IMR-90 (cell line): Measurements from ENCODE around the gene AGAP1. TPM values are rescaled to one million over a fixed set of nuclear protein-coding genes. Genes with fewer than 3 reads are reported as not detected.

Experiments used
- ATAC-seq: fragments of 200-7000 bp; cut with Tn5 transposase; 2 replicates; pipeline ENCODE4 v1.9.1; 2020; ENCODE audit warnings: low read depth, mild to moderate bottlenecking, moderate library complexity
- BruUV-seq: library from RNA; stranded (reverse); fragments of 400-500 nt; replicated peaks from 2 replicates; lab custom pipeline; 2021; lab: Mats Ljungman, UMichigan
- CTCF ChIA-PET: fragments of 300-600 bp; formaldehyde crosslinking; extraction: SDS; loops from one replicate; lab custom pipeline; 2021; ENCODE audit warnings: antibody characterized with exemption; lab: Yijun Ruan, JAX
- POLR2A ChIA-PET: fragments of 300-600 bp; sonication (Branson Sonifier 250); formaldehyde crosslinking; loops from one replicate; lab custom pipeline; 2022; ENCODE audit warnings: antibody characterized with exemption; ENCODE audit not compliant: unreplicated experiment; lab: Charles Lee
- DNase-seq: peaks from one replicate; pipeline ENCODE4 v3.0.0; 2013
- H2AFZ ChIP-seq: replicated peaks from 2 replicates; pipeline ENCODE3; 2013; ENCODE audit warnings: low read length, mild to moderate bottlenecking; ENCODE audit not compliant: poor library complexity
- H2AK5ac ChIP-seq: 2 replicates; pipeline ENCODE4 v1.6.1; 2013; ENCODE audit warnings: low read depth, low read length, inconsistent platforms
- H2AK9ac ChIP-seq: replicated peaks from 2 replicates; pipeline ENCODE3; 2013; ENCODE audit warnings: mild to moderate bottlenecking, low read depth, low read length, moderate library complexity; ENCODE audit not compliant: poor library complexity
- H2BK120ac ChIP-seq: 2 replicates; pipeline ENCODE4 v1.6.1; 2013; ENCODE audit warnings: low read depth, low read length, inconsistent platforms
- H2BK15ac ChIP-seq: 3 replicates; pipeline ENCODE4 v1.6.1; 2013; ENCODE audit warnings: low read depth, low read length, inconsistent platforms
- H2BK20ac ChIP-seq: 2 replicates; pipeline ENCODE4 v1.6.1; 2013; ENCODE audit warnings: low read depth, mild to moderate bottlenecking, inconsistent platforms, low read length, moderate library complexity
- H2BK5ac ChIP-seq: 2 replicates; pipeline ENCODE4 v1.6.1; 2013; ENCODE audit warnings: mild to moderate bottlenecking, low read depth, low read length, inconsistent platforms; ENCODE audit not compliant: poor library complexity, severe bottlenecking
- H3K14ac ChIP-seq: replicated peaks from 2 replicates; pipeline ENCODE4 v1.6.1; 2013; ENCODE audit warnings: low read depth, low read length, inconsistent platforms
- H3K18ac ChIP-seq: 2 replicates; pipeline ENCODE4 v1.6.1; 2013; ENCODE audit warnings: low read depth, low read length, control low read depth
- H3K23ac ChIP-seq: 2 replicates; pipeline ENCODE4 v1.6.1; 2013; ENCODE audit warnings: low read depth, low read length, inconsistent platforms
- H3K27ac ChIP-seq: 2 replicates; pipeline ENCODE4 v1.5.1; 2013; ENCODE audit warnings: mild to moderate bottlenecking, control low read depth, low read length; ENCODE audit not compliant: insufficient read depth
- H3K27me3 ChIP-seq: 2 replicates; pipeline ENCODE4 v1.6.1; 2013; ENCODE audit warnings: low read length; ENCODE audit not compliant: control insufficient read depth, insufficient read depth
- H3K36me3 ChIP-seq: 2 replicates; pipeline ENCODE4 v1.6.1; 2013; ENCODE audit warnings: low read length, mixed read lengths; ENCODE audit not compliant: control insufficient read depth, insufficient read depth
- H3K4ac ChIP-seq: 2 replicates; pipeline ENCODE4 v1.6.1; 2013; ENCODE audit warnings: low read depth, low read length, inconsistent platforms
- H3K4me1 ChIP-seq: 2 replicates; pipeline ENCODE4 v1.6.1; 2013; ENCODE audit warnings: low read length, mixed read lengths; ENCODE audit not compliant: control insufficient read depth, insufficient read depth
- H3K4me2 ChIP-seq: 2 replicates; pipeline ENCODE4 v1.6.1; 2013; ENCODE audit warnings: low read depth, mild to moderate bottlenecking, control low read depth, low read length, moderate library complexity
- H3K4me3 ChIP-seq: 2 replicates; pipeline ENCODE4 v1.5.1; 2013; ENCODE audit warnings: low read depth, mild to moderate bottlenecking, control low read depth, low read length, moderate library complexity; ENCODE audit not compliant: insufficient read depth
- H3K56ac ChIP-seq: 2 replicates; pipeline ENCODE4 v1.6.1; 2013; ENCODE audit warnings: low read length, inconsistent platforms; ENCODE audit not compliant: insufficient read depth; ENCODE audit errors: extremely low read depth
- H3K79me1 ChIP-seq, 2 experiments: 2 replicates each; pipeline ENCODE4 v1.6.1; 2013; ENCODE audit warnings: low read length in 2 of 2, inconsistent platforms in 1 of 2, low read depth in 1 of 2
- H3K9ac ChIP-seq: 2 replicates; pipeline ENCODE4 v1.6.1; 2013; ENCODE audit warnings: low read depth, low read length, control low read depth
- H3K9me1 ChIP-seq: 2 replicates; pipeline ENCODE4 v1.6.1; 2013; ENCODE audit warnings: low read length, inconsistent platforms; ENCODE audit not compliant: insufficient read depth
- H3K9me3 ChIP-seq: 2 replicates; pipeline ENCODE4 v1.6.1; 2013; ENCODE audit warnings: low read length; ENCODE audit not compliant: control insufficient read depth, insufficient read depth
- H4K20me1 ChIP-seq: 2 replicates; pipeline ENCODE4 v1.6.1; 2013; ENCODE audit warnings: low read length, inconsistent platforms; ENCODE audit not compliant: insufficient read depth
- H4K5ac ChIP-seq: 2 replicates; pipeline ENCODE4 v1.6.1; 2013; ENCODE audit warnings: mild to moderate bottlenecking, low read depth, low read length, control low read depth
- H4K8ac ChIP-seq, 2 experiments: 2 replicates each; pipeline ENCODE4 v1.6.1; 2013; ENCODE audit warnings: low read depth in 2 of 2, low read length in 2 of 2, control low read depth in 1 of 2, inconsistent platforms in 1 of 2
- H4K91ac ChIP-seq: 2 replicates; pipeline ENCODE4 v1.6.1; 2013; ENCODE audit warnings: low read depth, low read length, inconsistent platforms; ENCODE audit not compliant: insufficient read depth
- CEBPB ChIP-seq: IDR thresholded peaks from 2 replicates; pipeline ENCODE4 v1.6.1; 2012; ENCODE audit warnings: low read depth, low read length, improper control_type of control experiment
- WGBS, 2 experiments: methylation state at CpG; one replicate each; pipeline versions ENCODE4 v1.1.5 to v1.1.7; 2013; ENCODE audit warnings: missing lambda C conversion rate in 2 of 2; ENCODE audit not compliant: insufficient read length in 1 of 2; ENCODE audit errors: extremely low coverage in 2 of 2; 5-methylcytosine and 5-hydroxymethylcytosine counted together
- dilution Hi-C: fragments of 300-500 bp; cut with HindIII; formaldehyde crosslinking; loops from one replicate; pipeline ENCODE4 v1.14.3; 2018; ENCODE audit warnings: low sequenced_read_pairs; ENCODE audit not compliant: unreplicated experiment
- in situ Hi-C: fragments of 300-500 bp; cut with MboI; formaldehyde crosslinking; loops from 3 replicates; pipeline ENCODE4 v1.14.3; 2019; ENCODE audit warnings: low sequenced_read_pairs, inconsistent platforms, mixed read lengths
- intact Hi-C: fragments of 100-400 bp; cut with micrococcal nuclease; formaldehyde crosslinking; loops from 2 replicates; pipeline ENCODE4 v1.10.0; 2022
- polyA plus RNA-seq, 3 experiments: library from polyadenylated mRNA; depleted of rRNA; stranded (reverse); fragments of >200 nt; gene quantifications; 2 replicates each; pipeline ENCODE4 v1.2.3, GENCODE V29; 2012; ENCODE audit warnings: low replicate concordance in 1 of 3
- total RNA-seq: library from RNA; depleted of rRNA; stranded (reverse); fragments of >200 nt; gene quantifications from 2 replicates; pipeline ENCODE4 v1.2.3, GENCODE V29; 2012
- TF ChIP-seq, protein P1 (sequence below): fragments of 150-350 bp; IDR thresholded peaks from 2 replicates; pipeline ENCODE4 v1.6.1; 2017; ENCODE audit warnings: mild to moderate bottlenecking, antibody characterized with exemption, low read length, low read depth

AGAP1 gene
- total and polyA plus RNA-seq, 2 of the 4 experiments (the other 2 are of a cell fraction) = 15.1 to 16.4 TPM

DNA sequence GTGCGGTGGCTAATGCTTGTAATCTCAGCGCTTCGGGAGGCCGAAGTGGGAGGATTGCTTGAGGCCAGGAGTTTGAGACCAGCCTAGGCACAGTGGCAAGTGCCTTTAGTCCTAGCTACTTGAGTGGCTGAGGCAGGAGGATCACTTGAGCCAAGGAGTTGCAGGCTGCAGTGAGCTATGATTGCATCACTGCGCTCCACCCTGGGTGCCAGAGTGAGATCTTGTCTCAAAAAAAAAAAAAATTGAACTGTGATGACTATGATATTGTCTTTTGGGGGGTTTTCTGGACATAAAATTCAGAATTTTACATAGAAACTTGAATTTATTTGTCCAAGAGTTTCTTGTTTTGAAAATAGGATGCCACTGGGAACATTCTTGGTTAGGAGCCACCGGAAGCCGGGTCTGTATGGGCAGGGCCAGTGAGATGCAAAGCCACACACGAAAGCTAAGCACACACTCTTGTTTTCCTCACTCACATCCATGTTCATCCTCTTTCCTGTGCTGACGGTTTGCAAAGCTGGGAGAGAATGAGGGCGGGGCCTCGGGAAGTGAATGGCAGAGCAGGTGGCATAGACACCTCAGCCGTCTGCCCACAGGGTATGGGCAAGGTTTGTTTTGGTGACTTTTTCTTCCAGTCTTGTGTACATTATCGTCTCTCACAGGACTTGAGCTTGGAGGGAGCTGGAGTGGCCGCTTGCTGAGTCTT lies 12.6 kb downstream of the AGAP1 start:
- POLR2A ChIA-PET = interaction anchor here (0.6 kb wide), 2 partner anchors 21 to 873 kb away, joined by 3 to 13 read pairs; no protein-coding TSS in a partner anchor
- Histone ChIP-seq H2AK9ac (no peak overlapping the region), H3K9me3 (no peaks in the 10 kb centered on the region), H3K18ac (no peak overlapping the region), H3K4ac (no peak overlapping the region), H3K56ac (no peak overlapping the region), H4K8ac (no peak overlapping the region), H3K79me1 (peaks cover 19 to 81% of the 10 kb centered on the region in 2 experiments; a peak in 3 of 4 replicates), H3K9ac (no peak overlapping the region), H3K27me3 (no peaks in the 10 kb centered on the region), H4K5ac (no peak overlapping the region), H3K14ac (no peak overlapping the region), H2BK15ac (no peak overlapping the region), H2BK20ac (no peak overlapping the region), H3K4me3 (no peak overlapping the region), H3K4me1 (peaks cover 19% of the 10 kb centered on the region), H3K9me1 (peaks cover 8% of the 10 kb centered on the region; the same call in 1 of the 2 replicates), H2AFZ (no peak overlapping the region), H2BK120ac (no peak overlapping the region), H3K36me3 (no peaks in the 10 kb centered on the region), H3K27ac (no peak overlapping the region), H3K4me2 (no peak overlapping the region), H2BK5ac (no peak overlapping the region), H4K20me1 (peaks cover 28% of the 10 kb centered on the region), H3K23ac (no peak overlapping the region; the same call in 1 of the 2 replicates), H2AK5ac (peak overlapping the region; percentile 23; the same call in 1 of the 2 replicates), H4K91ac (no peak overlapping the region; the same call in 1 of the 2 replicates)
- dilution Hi-C loops (no loop called here), in situ Hi-C loops (no loop called here), intact Hi-C loops (no loop called here)
- BruUV-seq = no TSS peak
- WGBS, 2 experiments = 96% methylated on average over 4 of the region's 14 CpGs; no CpG with 5 or more reads in 1 of the 2 experiments
- DNase-seq = no peak
- TF ChIP-seq, protein P1, sequence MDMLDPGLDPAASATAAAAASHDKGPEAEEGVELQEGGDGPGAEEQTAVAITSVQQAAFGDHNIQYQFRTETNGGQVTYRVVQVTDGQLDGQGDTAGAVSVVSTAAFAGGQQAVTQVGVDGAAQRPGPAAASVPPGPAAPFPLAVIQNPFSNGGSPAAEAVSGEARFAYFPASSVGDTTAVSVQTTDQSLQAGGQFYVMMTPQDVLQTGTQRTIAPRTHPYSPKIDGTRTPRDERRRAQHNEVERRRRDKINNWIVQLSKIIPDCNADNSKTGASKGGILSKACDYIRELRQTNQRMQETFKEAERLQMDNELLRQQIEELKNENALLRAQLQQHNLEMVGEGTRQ = no peak
- TF ChIP-seq CEBPB = peak; percentile 77
- ATAC-seq = no peak
- CTCF ChIA-PET = interaction anchor here (0.6 kb wide), 1 partner anchor 64 kb away, joined by 9 read pairs; no protein-coding TSS in a partner anchor
